ENCODE data around the gene FNDC7. TPM values are rescaled to one million over a fixed set of nuclear protein-coding genes. Genes with fewer than 3 reads are reported as not detected.

Gene FNDC7
- total and polyA plus RNA-seq, 9 of the 15 experiments (the other 6 are each of a cell fraction or from before 2014, with no cell fraction given) = not detected

- no peak for TF ChIP-seq ZNF561 (CRISPR knock-in tag; conservative IDR thresholded peaks at IDR 0.05)
- TF ChIP-seq CEBPG (CRISPR knock-in tag; IDR thresholded peaks at IDR 0.05) = peak; percentile 53; the same call in 1 of the 2 replicates
- no peak for TF ChIP-seq CEBPG (tag; conservative IDR thresholded peaks at IDR 0.05 in 1 of 2, IDR thresholded peaks at IDR 0.05 in 1 of 2)
- TF ChIP-seq CHD1 (IDR thresholded peaks at IDR 0.05; ENCODE audit: low read length) = peak; percentile 93
- TF ChIP-seq POLR3A (IDR thresholded peaks at IDR 0.05; ENCODE audit: borderline replicate concordance, extremely low read depth, insufficient read depth, insufficient read length) = no peak
- TF ChIP-seq ZNF445 (CRISPR knock-in tag; IDR thresholded peaks at IDR 0.05; ENCODE audit: low read depth) = 0 out of 2 replicates have a peak, but pooled peaks have one; percentile 61
- 0 out of 2 replicates have a peak, but pooled peaks have one; percentile 71 for TF ChIP-seq ZNF584 (CRISPR knock-in tag; IDR thresholded peaks at IDR 0.05; ENCODE audit: low read depth)
Observed at GRCh38 chr1:108746382-108747170, 33.9 kb downstream of the FNDC7 start, which contains the start of gene STXBP3 (continued).

- Histone ChIP-seq H3K4me2 (ENCODE audit: insufficient read depth, low read length) (peak overlapping the region; percentile 94), H3K9me3 (replicated peaks; ENCODE audit: control insufficient read depth, insufficient read depth, low read depth, low read length) (no peaks in the 10 kb centered on the region), H3K79me2 (ENCODE audit: control insufficient read depth, insufficient read depth, low read length) (peaks cover 26% of the 10 kb centered on the region), H3K27me3 (ENCODE audit: control insufficient read depth in 2 of 2, insufficient read depth in 2 of 2, low read length in 2 of 2) (no peaks in the 10 kb centered on the region), H2AFZ (ENCODE audit: low read depth, low read length) (peak overlapping the region; percentile 97), H3K36me3 (ENCODE audit: control insufficient read depth, insufficient read depth, low read length) (peaks cover 8% of the 10 kb centered on the region; the same call in 2 of the 3 replicates), H3K4me3 (peak overlapping the region; percentile 81), H3K9ac (ENCODE audit: insufficient read depth in 1 of 2, low read depth in 2 of 2, low read length in 2 of 2) (peak overlapping the region; percentile 92 to 96), H4K20me1 (replicated peaks; ENCODE audit: control insufficient read depth, insufficient read depth, low read length) (no peaks in the 10 kb centered on the region), H3K9me1 (ENCODE audit: control insufficient read depth, insufficient read depth, low read length) (no peaks in the 10 kb centered on the region), H3K27ac (ENCODE audit: extremely low read depth, low read depth, low read length) (peak overlapping the region; percentile 90), H3K4me1 (replicated peaks in 1 of 2; ENCODE audit: control insufficient read depth in 2 of 2, insufficient read depth in 2 of 2, low read length in 2 of 2) (peaks cover 4 to 9% of the 10 kb centered on the region in 2 experiments; a peak in 4 of 5 replicates)
- WGBS (ENCODE audit: insufficient coverage, low coverage, missing lambda C conversion rate) = under 1% methylated on average over 15 of the region's 15 CpGs
- FAIRE-seq (peak; percentile 94), ATAC-seq (peak; percentile 92), DNase-seq (ENCODE audit: extremely low read depth in 1 of 4, low spot score in 3 of 4) (peak; percentile 66 to 91 (median 78))
- ChIA-PET CTCF (ENCODE audit: low intra/inter-chr PET ratio) (no interaction called here), POLR2A (interaction anchor here (0.6 to 0.7 kb wide), 2 partner anchors 10 to 140 kb away, joined by 3 read pairs; no protein-coding TSS in a partner anchor)
- BruUV-seq (replicated peaks) = TSS peak; percentile 61
- in situ Hi-C loops (cut with MboI) = no loop called here
- intact Hi-C loops (cut with micrococcal nuclease) = loop anchor here (2.0 to 10.0 kb wide), 6 partner anchors 45 to 357 kb away; partner anchors contain the start of genes GPSM2 and PRPF38B
- TF ChIP-seq COPS2 (conservative IDR thresholded peaks at IDR 0.05) (no peak), ZNF140 (CRISPR knock-in tag; IDR thresholded peaks at IDR 0.05) (no peak), HNRNPUL1 (IDR thresholded peaks at IDR 0.05; ENCODE audit: low read length) (no peak), ZHX1 (conservative IDR thresholded peaks at IDR 0.05; ENCODE audit: low read length) (no peak), PML (IDR thresholded peaks at IDR 0.05; ENCODE audit: low read length) (peak; percentile 30; the same call in 1 of the 2 replicates), ZNF175 (CRISPR knock-in tag; IDR thresholded peaks at IDR 0.05; ENCODE audit: low read depth) (no peak), DACH1 (IDR thresholded peaks at IDR 0.05; ENCODE audit: partially characterized antibody) (no peak), RFX5 (IDR thresholded peaks at IDR 0.05; ENCODE audit: low read depth, low read length) (no peak)
Observed at GRCh38 chr1:108747171-108747850, 34.6 kb downstream of the FNDC7 start.
